SK-N-MC (cell line): Measurements from ENCODE around the gene MYH9.

Experiments
- EZH2 ChIP-seq: fragments of 200-600 bp; sonication (generic); IDR thresholded peaks from one replicate; pipeline ENCODE4 v1.6.1; 2017; ENCODE audit warnings: antibody characterized with exemption
- FOXP2 ChIP-seq: optimal IDR thresholded peaks from 2 replicates; pipeline ENCODE3; 2011; ENCODE audit warnings: mild to moderate bottlenecking, moderate library complexity; ENCODE audit not compliant: insufficient read depth; ENCODE audit errors: extremely low read length, control extremely low read depth
- POLR2AphosphoS5 ChIP-seq: IDR thresholded peaks from 2 replicates; pipeline ENCODE4 v1.6.1; 2012; ENCODE audit warnings: mild to moderate bottlenecking, low read depth, low read length, borderline replicate concordance

GRCh38 chr22:36343070-36343719 is 44.6 kb downstream of the MYH9 start:
- no peak for TF ChIP-seq EZH2
- no peak for TF ChIP-seq POLR2AphosphoS5
- no peak for TF ChIP-seq FOXP2
